DOHH2 (cell line): ENCODE measurements around the gene RAD51B.

Experiments used
- H3F3A ChIP-seq: fragments of 200-600 bp; sonication (generic), shearing (Covaris generic); 2 replicates; pipeline ENCODE4 v1.6.0; 2016; ENCODE audit warnings: antibody characterized with exemption, mild to moderate bottlenecking; ENCODE audit not compliant: control insufficient read depth, insufficient read depth
- H3K27ac ChIP-seq: fragments of 200-600 bp; sonication (generic); 2 replicates; pipeline ENCODE4 v1.5.1; 2014; ENCODE audit warnings: low read depth, mild to moderate bottlenecking, low read length, moderate library complexity
- H3K27me3 ChIP-seq: fragments of 200-600 bp; sonication (generic); 2 replicates; pipeline ENCODE4 v1.6.1; 2014; ENCODE audit warnings: mild to moderate bottlenecking, low read length, mixed read lengths; ENCODE audit not compliant: control insufficient read depth
- H3K36me3 ChIP-seq: fragments of 200-600 bp; sonication (generic); 2 replicates; pipeline ENCODE4 v1.6.1; 2014; ENCODE audit warnings: mild to moderate bottlenecking, low read length, moderate library complexity, mixed read lengths; ENCODE audit not compliant: control insufficient read depth
- H3K4me1 ChIP-seq: fragments of 200-600 bp; sonication (generic); 2 replicates; pipeline ENCODE4 v1.6.1; 2014; ENCODE audit warnings: mild to moderate bottlenecking, low read length, mixed read lengths; ENCODE audit not compliant: control insufficient read depth
- H3K4me2 ChIP-seq: fragments of 200-600 bp; sonication (generic); 2 replicates; pipeline ENCODE4 v1.6.0; 2014; ENCODE audit warnings: mild to moderate bottlenecking, low read length, moderate library complexity
- H3K4me3 ChIP-seq: fragments of 200-600 bp; sonication (generic); 2 replicates; pipeline ENCODE4 v1.5.1; 2014; ENCODE audit warnings: mild to moderate bottlenecking, low read length, mixed read lengths
- H3K79me2 ChIP-seq: fragments of 200-600 bp; sonication (generic); 2 replicates; pipeline ENCODE4 v1.6.1; 2014; ENCODE audit warnings: mild to moderate bottlenecking, low read length, mixed read lengths; ENCODE audit not compliant: control insufficient read depth
- H3K9me2 ChIP-seq: fragments of 200-600 bp; sonication (generic); replicated peaks from 2 replicates; pipeline ENCODE4 v1.6.1; 2014; ENCODE audit warnings: mild to moderate bottlenecking, low read length, mixed read lengths; ENCODE audit not compliant: control insufficient read depth
- H3K9me3 ChIP-seq: fragments of 200-600 bp; sonication (generic); 2 replicates; pipeline ENCODE4 v1.6.1; 2014; ENCODE audit warnings: antibody characterized with exemption, low read length, mixed read lengths; ENCODE audit not compliant: control insufficient read depth, insufficient read depth
- H4K20me1 ChIP-seq: fragments of 200-600 bp; sonication (generic); 2 replicates; pipeline ENCODE4 v1.6.0; 2014; ENCODE audit warnings: low read depth, mild to moderate bottlenecking, antibody characterized with exemption, low read length, moderate library complexity; ENCODE audit not compliant: control insufficient read depth, insufficient read depth
- CTCF ChIP-seq: fragments of 200-600 bp; sonication (generic); IDR thresholded peaks from one replicate; pipeline ENCODE4 v1.5.1; 2014; ENCODE audit warnings: antibody characterized with exemption, mild to moderate bottlenecking, low read depth, low read length; ENCODE audit not compliant: poor library complexity, severe bottlenecking
- EZH2phosphoT487 ChIP-seq: fragments of 200-600 bp; sonication (generic); IDR thresholded peaks from 2 replicates; pipeline ENCODE4 v1.6.1; 2017; ENCODE audit warnings: borderline replicate concordance, mild to moderate bottlenecking, antibody characterized with exemption, low read length, moderate library complexity, mixed read lengths

RAD51B gene

GRCh38 chr14:68669111-68669511 lies 849.5 kb downstream of the RAD51B start:
- peaks cover 11% of the 10 kb centered on the region for H3F3A ChIP-seq
- H3K9me3 ChIP-seq, result peaks cover 5% of the 10 kb centered on the region; the same call in 1 of the 2 replicates
- H3K36me3 ChIP-seq, result peaks cover 15% of the 10 kb centered on the region
- H3K27ac ChIP-seq, result peak overlapping the region; percentile 48
- H3K79me2 ChIP-seq, result no peaks in the 10 kb centered on the region
- peak overlapping the region; percentile 63 for H3K4me2 ChIP-seq
- peak overlapping the region; percentile 41 for H3K4me3 ChIP-seq
- no peaks in the 10 kb centered on the region for H3K9me2 ChIP-seq
- no peak for TF ChIP-seq CTCF
- TF ChIP-seq EZH2phosphoT487, result no peak
- H3K4me1 ChIP-seq, result peaks cover 78% of the 10 kb centered on the region
- no peaks in the 10 kb centered on the region for H3K27me3 ChIP-seq
- no peaks in the 10 kb centered on the region for H4K20me1 ChIP-seq

- H3K9me3 ChIP-seq, result peaks cover 5% of the 10 kb centered on the region; the same call in 1 of the 2 replicates
- H3K9me2 ChIP-seq, result no peaks in the 10 kb centered on the region
- peak overlapping the region; percentile 48 for H3K27ac ChIP-seq
- no peaks in the 10 kb centered on the region for H4K20me1 ChIP-seq
- H3K4me2 ChIP-seq, result peak overlapping the region; percentile 63
- H3K27me3 ChIP-seq, result no peaks in the 10 kb centered on the region
- peaks cover 82% of the 10 kb centered on the region for H3K4me1 ChIP-seq
- no peak for TF ChIP-seq EZH2phosphoT487
- no peak for TF ChIP-seq CTCF
- H3K79me2 ChIP-seq, result no peaks in the 10 kb centered on the region
- peaks cover 15% of the 10 kb centered on the region for H3K36me3 ChIP-seq
- H3K4me3 ChIP-seq, result peak overlapping the region; percentile 41
- H3F3A ChIP-seq, result peaks cover 12% of the 10 kb centered on the region
These were observed 850.2 kb downstream of the RAD51B start for GRCh38 chr14:68669603-68670358.

GRCh38 chr14:68670359-68670715 lies 850.8 kb downstream of the RAD51B start:
- Histone ChIP-seq H4K20me1 (no peaks in the 10 kb centered on the region), H3K4me2 (no peak overlapping the region), H3K27me3 (no peaks in the 10 kb centered on the region), H3K9me3 (peaks cover 5% of the 10 kb centered on the region; the same call in 1 of the 2 replicates), H3F3A (peaks cover 12% of the 10 kb centered on the region), H3K4me1 (peaks cover 87% of the 10 kb centered on the region), H3K79me2 (no peaks in the 10 kb centered on the region), H3K36me3 (peaks cover 15% of the 10 kb centered on the region), H3K27ac (no peak overlapping the region), H3K9me2 (no peaks in the 10 kb centered on the region), H3K4me3 (no peak overlapping the region)
- TF ChIP-seq EZH2phosphoT487 (no peak), CTCF (no peak)
